Measurements from ENCODE around the gene FAM32A.

DNA sequence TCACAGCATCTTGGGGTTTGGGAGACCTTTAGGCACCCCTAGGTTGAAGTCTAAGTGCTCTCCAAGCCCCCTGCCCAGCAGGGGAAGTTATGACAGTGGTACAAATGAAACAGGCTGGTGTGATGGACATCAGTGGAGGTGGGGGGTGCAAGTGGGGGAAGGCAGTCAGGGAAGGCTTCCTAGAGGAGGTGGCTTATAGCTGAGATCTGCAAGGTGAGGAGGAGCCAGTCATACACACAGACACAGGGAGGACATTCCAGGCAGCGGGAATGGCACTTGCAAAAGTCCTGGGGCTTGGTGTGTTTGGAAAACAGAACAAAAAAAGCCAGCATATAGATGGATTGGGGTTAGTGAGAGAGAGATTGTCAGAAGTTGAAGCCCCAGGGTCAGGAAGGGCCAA, 30.1 kb upstream of the FAM32A start:
- no peak for TF ChIP-seq POLR2A (IDR thresholded peaks at IDR 0.05)
- TF ChIP-seq, protein P1, sequence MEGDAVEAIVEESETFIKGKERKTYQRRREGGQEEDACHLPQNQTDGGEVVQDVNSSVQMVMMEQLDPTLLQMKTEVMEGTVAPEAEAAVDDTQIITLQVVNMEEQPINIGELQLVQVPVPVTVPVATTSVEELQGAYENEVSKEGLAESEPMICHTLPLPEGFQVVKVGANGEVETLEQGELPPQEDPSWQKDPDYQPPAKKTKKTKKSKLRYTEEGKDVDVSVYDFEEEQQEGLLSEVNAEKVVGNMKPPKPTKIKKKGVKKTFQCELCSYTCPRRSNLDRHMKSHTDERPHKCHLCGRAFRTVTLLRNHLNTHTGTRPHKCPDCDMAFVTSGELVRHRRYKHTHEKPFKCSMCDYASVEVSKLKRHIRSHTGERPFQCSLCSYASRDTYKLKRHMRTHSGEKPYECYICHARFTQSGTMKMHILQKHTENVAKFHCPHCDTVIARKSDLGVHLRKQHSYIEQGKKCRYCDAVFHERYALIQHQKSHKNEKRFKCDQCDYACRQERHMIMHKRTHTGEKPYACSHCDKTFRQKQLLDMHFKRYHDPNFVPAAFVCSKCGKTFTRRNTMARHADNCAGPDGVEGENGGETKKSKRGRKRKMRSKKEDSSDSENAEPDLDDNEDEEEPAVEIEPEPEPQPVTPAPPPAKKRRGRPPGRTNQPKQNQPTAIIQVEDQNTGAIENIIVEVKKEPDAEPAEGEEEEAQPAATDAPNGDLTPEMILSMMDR (IDR thresholded peaks at IDR 0.05) = no peak
